HCT116 (cell line): ENCODE results near the gene HORMAD2.
A peak's percentile ranks its signal among the peaks of the same experiment; 100 is the strongest.

Experiments
- CEBPB ChIP-seq: IDR thresholded peaks from 2 replicates; pipeline ENCODE4 v1.6.1; 2012; ENCODE audit warnings: low read depth
- CTCF ChIP-seq, 3 experiments: fragments of 200-600 bp in 1 of 3; sonication (generic) in 1 of 3; IDR thresholded peaks in 2 of 3; conservative IDR thresholded peaks in 1 of 3; 2 replicates each; pipeline ENCODE4 v1.5.1; 2012 to 2017; ENCODE audit warnings: low read depth in 2 of 3, low read length in 2 of 3, antibody characterized with exemption in 1 of 3, borderline replicate concordance in 1 of 3, control low read depth in 1 of 3, mild to moderate bottlenecking in 1 of 3, mixed read lengths in 1 of 3, mixed run types in 1 of 3, moderate library complexity in 1 of 3; ENCODE audit not compliant: insufficient read depth in 1 of 3
- EGR1 ChIP-seq: IDR thresholded peaks from 2 replicates; pipeline ENCODE4 v1.6.1; 2012; ENCODE audit warnings: low read depth
- EZH2phosphoT487 ChIP-seq: fragments of 200-600 bp; IDR thresholded peaks from 2 replicates; pipeline ENCODE4 v1.6.1; 2018; ENCODE audit warnings: antibody characterized with exemption, borderline replicate concordance
- FOSL1 ChIP-seq: IDR thresholded peaks from 2 replicates; pipeline ENCODE4 v1.6.1; 2012; ENCODE audit warnings: low read depth
- JUND ChIP-seq: IDR thresholded peaks from 2 replicates; pipeline ENCODE4 v1.6.1; 2012
- MAX ChIP-seq: IDR thresholded peaks from 2 replicates; pipeline ENCODE4 v1.6.1; 2012
- POLR2A ChIP-seq: IDR thresholded peaks from 2 replicates; pipeline ENCODE4 v1.7.0; 2011; ENCODE audit warnings: borderline replicate concordance; ENCODE audit not compliant: insufficient read depth, insufficient read length; ENCODE audit errors: extremely low read depth
- POLR2AphosphoS5 ChIP-seq: IDR thresholded peaks from 2 replicates; pipeline ENCODE4 v1.6.1; 2011; ENCODE audit warnings: mild to moderate bottlenecking, low read depth, low read length, moderate library complexity
- RAD21 ChIP-seq: IDR thresholded peaks from 2 replicates; pipeline ENCODE4 v1.6.1; 2012; ENCODE audit warnings: low read depth, mild to moderate bottlenecking
- REST ChIP-seq: IDR thresholded peaks from 2 replicates; pipeline ENCODE4 v1.6.1; 2012; ENCODE audit warnings: low read depth
- SRF ChIP-seq: IDR thresholded peaks from 2 replicates; pipeline ENCODE4 v1.6.1; 2012; ENCODE audit warnings: low read depth
- ZNF274 ChIP-seq: fragments of 200-500 bp; sonication (Bioruptor generic); IDR thresholded peaks from 2 replicates; pipeline ENCODE4 v1.6.1; 2014; ENCODE audit warnings: mild to moderate bottlenecking, low read depth, low read length, inconsistent platforms

GRCh38 chr22:30205281-30206115 is 125.2 kb downstream of the HORMAD2 start:
- no peak for TF ChIP-seq CTCF (IDR thresholded peaks at IDR 0.05 in 2 of 3, conservative IDR thresholded peaks at IDR 0.05 in 1 of 3; ENCODE audit: borderline replicate concordance in 1 of 3, insufficient read depth in 1 of 3, low read depth in 2 of 3, low read length in 2 of 3)
- no peak for TF ChIP-seq EZH2phosphoT487
- peak; percentile 49 for TF ChIP-seq POLR2AphosphoS5
- no peak for TF ChIP-seq POLR2A
- TF ChIP-seq RAD21 = no peak
- no peak for TF ChIP-seq ZNF274
- TF ChIP-seq SRF = no peak
- TF ChIP-seq FOSL1 = no peak
- TF ChIP-seq CEBPB = no peak
- no peak for TF ChIP-seq JUND
- no peak for TF ChIP-seq MAX
- no peak for TF ChIP-seq REST
- TF ChIP-seq EGR1 = no peak
